Gastrocnemius medialis (tissue), 4 donors: Measurements from ENCODE around the gene HARS1. TPM values are rescaled to one million over a fixed set of nuclear protein-coding genes. Genes with fewer than 3 reads are reported as not detected.
"Not testable (repeated sequence)": the region's sequence is repeated elsewhere in the genome, so short reads cannot be mapped to it uniquely, and the experiment has no call there.

ENCODE experiments used
- ATAC-seq, 2 donors: fragments of 150-250 bp; one replicate each; pipeline ENCODE4 v1.9.1; 2016
- DNase-seq, 2 donors: peaks; one replicate each; pipeline ENCODE4 v3.0.0-alpha.2; 2019
- H3K27ac ChIP-seq, 4 donors: fragments of 200-600 bp; sonication (generic); 1 replicate in 1 of 4; 2 replicates in 3 of 4; pipeline ENCODE4 v1.5.1; 2016 to 2018; ENCODE audit warnings: mild to moderate bottlenecking in 2 of 4, moderate library complexity in 1 of 4
- H3K27me3 ChIP-seq, 3 donors: fragments of 200-600 bp; sonication (generic) in 2 of 3; 1 replicate in 1 of 3; 2 replicates in 2 of 3; pipeline versions ENCODE4 v1.5.1 to v1.6.0; 2016 to 2019; ENCODE audit warnings: mild to moderate bottlenecking in 1 of 3, moderate library complexity in 1 of 3
- H3K36me3 ChIP-seq, 2 donors: fragments of 200-600 bp; sonication (generic) in 1 of 2; one replicate each; pipeline ENCODE4 v1.5.1; 2017 to 2018
- H3K4me1 ChIP-seq, 2 donors: fragments of 200-600 bp; sonication (generic) in 1 of 2; one replicate each; pipeline ENCODE4 v1.5.1; 2016 to 2017; ENCODE audit warnings: mild to moderate bottlenecking in 2 of 2
- H3K4me3 ChIP-seq, 4 donors: fragments of 200-600 bp; sonication (generic) in 3 of 4; 1 replicate in 1 of 4; 2 replicates in 3 of 4; pipeline ENCODE4 v1.5.1; 2016 to 2019; ENCODE audit warnings: mild to moderate bottlenecking in 2 of 4
- H3K9me3 ChIP-seq, 3 donors: fragments of 200-600 bp; sonication (generic) in 2 of 3; 1 replicate in 1 of 3; 2 replicates in 2 of 3; pipeline ENCODE4 v1.5.1; 2016 to 2019
- CTCF ChIP-seq, 5 experiments: fragments of 450-650 bp in 3 of 5; fragments of 200-600 bp in 2 of 5; sonication (generic) in 2 of 5; IDR thresholded peaks in 4 of 5; conservative IDR thresholded peaks in 1 of 5; 1 replicate in 4 of 5; 2 replicates in 1 of 5; pipeline ENCODE4 v1.5.1; 2016 to 2019; ENCODE audit warnings: antibody characterized with exemption in 5 of 5, mild to moderate bottlenecking in 3 of 5, moderate library complexity in 3 of 5
- POLR2A ChIP-seq, 2 donors: fragments of 450-650 bp; IDR thresholded peaks; one replicate each; pipeline ENCODE4 v1.6.1; 2017; ENCODE audit warnings: antibody characterized with exemption in 2 of 2, mild to moderate bottlenecking in 2 of 2, moderate library complexity in 2 of 2
- in situ Hi-C, 4 donors: fragments of 200-750 bp; cut with MboI; loops; one replicate each; pipeline versions ENCODE4 v1.15.0 to v1.8.0; 2017; ENCODE audit warnings: low sequenced_read_pairs in 4 of 4
- intact Hi-C: fragments of 100-400 bp; cut with DNase I; formaldehyde crosslinking; loops from one replicate; pipeline ENCODE4 v1.15.1; 2023; ENCODE audit warnings: low total_unique reads
- microRNA-seq, 2 donors: library from miRNA; unstranded; fragments of <30 nt; microRNA quantifications; one replicate each; pipeline ENCODE4, GENCODE V29; 2016; ENCODE audit warnings: borderline replicate concordance in 2 of 2
- total RNA-seq, 4 donors: library from RNA; depleted of rRNA; stranded (reverse); fragments of >200 nt; gene quantifications; one replicate each; pipeline versions ENCODE4 v1.1.0 to v1.2.3, GENCODE V29; 2016

The HARS1 gene
- total RNA-seq, 4 donors from 2014 or later: 38.2 to 72.9 (median 59.4) TPM

GRCh38 chr5:140631036-140631417, 60.1 kb downstream of the HARS1 start:
- Histone ChIP-seq H3K9me3 (no peaks in the 10 kb centered on the region), H3K27ac (peak overlapping the region in 1 of 4 donors; percentile 12), H3K4me1 (peaks cover 8 to 13% of the 10 kb centered on the region in 2 donors), H3K4me3 (peak overlapping the region in 1 of 4 donors; percentile 58), H3K27me3 (no peaks in the 10 kb centered on the region), H3K36me3 (no peaks in the 10 kb centered on the region)
- ATAC-seq (no peak), DNase-seq (no peak)
- TF ChIP-seq POLR2A (IDR thresholded peaks at IDR 0.05) (no peak), CTCF (IDR thresholded peaks at IDR 0.05 in 4 of 5, conservative IDR thresholded peaks at IDR 0.05 in 1 of 5) (no peak)
- intact Hi-C loops: no loop called here
- in situ Hi-C loops: loop anchor here in 3 of 4 donors (5.0 to 10.0 kb wide), 3 partner anchors 46 to 56 kb away; no protein-coding TSS in a partner anchor

- intact Hi-C loops: no loop called here
- no peak for ATAC-seq
- in situ Hi-C loops: loop anchor here in 3 of 4 donors (5.0 to 10.0 kb wide), 3 partner anchors 46 to 56 kb away; no protein-coding TSS in a partner anchor
- DNase-seq: no peak
- H3K27ac ChIP-seq: no peak overlapping the region
- TF ChIP-seq POLR2A (IDR thresholded peaks at IDR 0.05) (no peak), CTCF (IDR thresholded peaks at IDR 0.05 in 4 of 5, conservative IDR thresholded peaks at IDR 0.05 in 1 of 5) (no peak)
- H3K36me3 ChIP-seq: no peaks in the 10 kb centered on the region
- H3K4me1 ChIP-seq: peaks cover 8 to 13% of the 10 kb centered on the region in 2 donors
- H3K4me3 ChIP-seq: peak overlapping the region in 1 of 4 donors; percentile 58
- no peaks in the 10 kb centered on the region for H3K9me3 ChIP-seq
- no peaks in the 10 kb centered on the region for H3K27me3 ChIP-seq
Observed at GRCh38 chr5:140630292-140631035, 60.7 kb downstream of the HARS1 start.

GRCh38 chr5:140628711-140629110, 62.5 kb downstream of the HARS1 start:
- H3K36me3 ChIP-seq: no peaks in the 10 kb centered on the region
- no peak for DNase-seq
- intact Hi-C loops (no loop called here), in situ Hi-C loops (no loop called here)
- peaks cover 8 to 13% of the 10 kb centered on the region in 2 donors for H3K4me1 ChIP-seq
- no peaks in the 10 kb centered on the region for H3K27me3 ChIP-seq
- no peak overlapping the region for H3K4me3 ChIP-seq
- H3K9me3 ChIP-seq: no peaks in the 10 kb centered on the region
- no peak for ATAC-seq
- no peak for TF ChIP-seq CTCF (IDR thresholded peaks at IDR 0.05 in 4 of 5, conservative IDR thresholded peaks at IDR 0.05 in 1 of 5)
- no peak for TF ChIP-seq POLR2A (IDR thresholded peaks at IDR 0.05)
- H3K27ac ChIP-seq: no peak overlapping the region

GRCh38 chr5:140627972-140628371, 63.2 kb downstream of the HARS1 start:
- H3K4me3 ChIP-seq: no peak overlapping the region
- intact Hi-C loops: no loop called here
- in situ Hi-C loops: no loop called here
- ATAC-seq (no peak), DNase-seq (no peak)
- H3K36me3 ChIP-seq: no peaks in the 10 kb centered on the region
- H3K27me3 ChIP-seq: no peaks in the 10 kb centered on the region
- H3K9me3 ChIP-seq: no peaks in the 10 kb centered on the region
- TF ChIP-seq CTCF (IDR thresholded peaks at IDR 0.05 in 4 of 5, conservative IDR thresholded peaks at IDR 0.05 in 1 of 5): no peak
- TF ChIP-seq POLR2A (IDR thresholded peaks at IDR 0.05): no peak
- peaks cover 3 to 7% of the 10 kb centered on the region in 2 donors for H3K4me1 ChIP-seq
- no peak overlapping the region for H3K27ac ChIP-seq

- ATAC-seq, intact Hi-C loops, H3K36me3 ChIP-seq, H3K9me3 ChIP-seq, H3K4me1 ChIP-seq, DNase-seq, H3K27me3 ChIP-seq, in situ Hi-C loops, H3K4me3 ChIP-seq, H3K27ac ChIP-seq: not testable (repeated sequence)
Observed at GRCh38 chr5:140624886-140625285, 66.3 kb downstream of the HARS1 start.

Small RNA genes lying within 50 kb of the gene (microRNA-seq; reads per million reads assigned to microRNA genes)
- gene MIR3655: 0 to 1.2 reads per million in 2 donors

Other genes with a start within 250 kb of the HARS1 start
- gene EIF4EBP3, start 143.7 kb downstream of the HARS1 start, total RNA-seq: 100 to 1,000 TPM in 1 of 4 donors, 10 to 100 TPM in 3; 38.6 to 118 (median 51.8) TPM
- gene SRA1, start 133.9 kb downstream of the HARS1 start, total RNA-seq: 10 to 100 TPM; 34.1 to 67.3 (median 40.6) TPM
- 10 to 100 TPM in 2 of 4 donors, 1 to 10 TPM in 2; 4.1 to 12.5 (median 9.0) TPM for gene APBB3, start 126.8 kb downstream of the HARS1 start, total RNA-seq
- gene SLC35A4, start 126.5 kb downstream of the HARS1 start, total RNA-seq: 100 to 1,000 TPM in 2 of 4 donors, 10 to 100 TPM in 2; 71.7 to 152 (median 114) TPM
- 10 to 100 TPM; 12.2 to 22.9 (median 16.1) TPM for gene CD14, start 58.2 kb downstream of the HARS1 start, total RNA-seq
- 10 to 100 TPM in 2 of 4 donors, 1 to 10 TPM in 2; 5.1 to 15.4 (median 9.5) TPM for gene TMCO6, start 51.9 kb downstream of the HARS1 start, total RNA-seq
- gene NDUFA2, start 43.7 kb downstream of the HARS1 start, total RNA-seq: 100 to 1,000 TPM in 2 of 4 donors, 10 to 100 TPM in 2; 86.9 to 121 (median 102) TPM
- gene IK, start 43.5 kb downstream of the HARS1 start, total RNA-seq: 100 to 1,000 TPM in 3 of 4 donors, 10 to 100 TPM in 1; 94.5 to 169 (median 143) TPM
- 10 to 100 TPM; 10.9 to 18.7 (median 15.1) TPM for gene WDR55, start 26.5 kb downstream of the HARS1 start, total RNA-seq
- 1 to 10 TPM in 2 of 4 donors, under 1 TPM in 1, not detected in 1; 0.20 to 5.0 (median 1.8) TPM for gene DND1, start 17.8 kb downstream of the HARS1 start, total RNA-seq
- gene HARS2, start 85 bp upstream of the HARS1 start, total RNA-seq: 10 to 100 TPM; 25.2 to 36.0 (median 27.0) TPM
- gene ZMAT2, start 9.1 kb upstream of the HARS1 start, total RNA-seq: 10 to 100 TPM; 44.2 to 56.5 (median 51.9) TPM
- gene PCDHA1, start 94.8 kb upstream of the HARS1 start, total RNA-seq: not detected
- under 1 TPM in 1 of 4 donors, not detected in 3; 0.12 TPM for gene PCDHA2, start 103.5 kb upstream of the HARS1 start, total RNA-seq
- under 1 TPM in 2 of 4 donors, not detected in 2; 0.07 to 0.20 TPM for gene PCDHA3, start 109.7 kb upstream of the HARS1 start, total RNA-seq
- gene PCDHA4, start 115.7 kb upstream of the HARS1 start, total RNA-seq: under 1 TPM in 2 of 4 donors, not detected in 2; 0.20 to 0.23 TPM
- gene PCDHA5, start 130.2 kb upstream of the HARS1 start, total RNA-seq: not detected
- under 1 TPM in 2 of 4 donors, not detected in 2; 0.10 to 0.19 TPM for gene PCDHA6, start 136.6 kb upstream of the HARS1 start, total RNA-seq
- gene PCDHA7, start 142.9 kb upstream of the HARS1 start, total RNA-seq: under 1 TPM in 2 of 4 donors, not detected in 2; 0.15 to 0.24 TPM
- gene PCDHA8, start 149.8 kb upstream of the HARS1 start, total RNA-seq: under 1 TPM in 1 of 4 donors, not detected in 3; 0.18 TPM
- gene PCDHA9, start 157.0 kb upstream of the HARS1 start, total RNA-seq: under 1 TPM in 2 of 4 donors, not detected in 2; 0.07 TPM
- under 1 TPM in 3 of 4 donors, not detected in 1; 0.05 to 0.15 (median 0.07) TPM for gene PCDHA10, start 164.5 kb upstream of the HARS1 start, total RNA-seq
- gene PCDHA11, start 177.6 kb upstream of the HARS1 start, total RNA-seq: not detected
- under 1 TPM in 1 of 4 donors, not detected in 3; 0.05 TPM for gene PCDHA12, start 183.9 kb upstream of the HARS1 start, total RNA-seq
- gene PCDHA13, start 190.8 kb upstream of the HARS1 start, total RNA-seq: not detected
- gene PCDHAC1, start 234.9 kb upstream of the HARS1 start, total RNA-seq: under 1 TPM in 1 of 4 donors, not detected in 3; 0.13 TPM